Activated CD4-positive, alpha-beta T cell treated with anti-CD3 and anti-CD28 coated beads, Interleukin-2, amount 10 ng/mL, durations not matched to agents 24 days and 14 days (primary cell): ENCODE results near the gene PRR19. TPM values are rescaled to one million over a fixed set of nuclear protein-coding genes. Genes with fewer than 3 reads are reported as not detected.
"Not testable (repeated sequence)": the region's sequence is repeated elsewhere in the genome, so short reads cannot be mapped to it uniquely, and the experiment has no call there.

Experiments
- DNase-seq: peaks from one replicate; pipeline ENCODE4 v3.0.0; 2022
- H3K27ac Mint-ChIP-seq: one replicate; pipeline ENCODE4 v1.8.0; 2022; ENCODE audit warnings: mild to moderate bottlenecking, mixed read lengths
- H3K27me3 Mint-ChIP-seq: one replicate; pipeline ENCODE4 v1.8.0; 2022; ENCODE audit warnings: mixed read lengths
- H3K36me3 Mint-ChIP-seq: one replicate; pipeline ENCODE4 v1.8.0; 2022; ENCODE audit warnings: low read depth, mild to moderate bottlenecking, mixed read lengths
- H3K4me1 Mint-ChIP-seq: one replicate; pipeline ENCODE4 v1.8.0; 2021; ENCODE audit warnings: mixed read lengths
- H3K4me3 Mint-ChIP-seq: one replicate; pipeline ENCODE4 v1.8.0; 2022; ENCODE audit warnings: mild to moderate bottlenecking, moderate library complexity, mixed read lengths
- H3K9me3 Mint-ChIP-seq: one replicate; pipeline ENCODE4 v1.8.0; 2021; ENCODE audit warnings: mixed read lengths
- intact Hi-C: fragments of 100-400 bp; cut with micrococcal nuclease; formaldehyde crosslinking; loops from one replicate; pipeline ENCODE4 v1.15.1; 2023
- total RNA-seq: library from RNA; stranded (reverse); gene quantifications from 2 replicates; pipeline ENCODE4 v1.2.3, GENCODE V29; 2022

Gene PRR19
- total RNA-seq, 1 donor from 2014 or later, result 1.6 TPM

- Mint-ChIP-seq H3K9me3 (no peaks in the 10 kb centered on the region), H3K27me3 (no peaks in the 10 kb centered on the region), H3K4me3 (no peak overlapping the region), H3K27ac (no peak overlapping the region), H3K36me3 (no peaks in the 10 kb centered on the region), H3K4me1 (no peaks in the 10 kb centered on the region)
- intact Hi-C loops, result no loop called here
- no peak for DNase-seq
Measured at GRCh38 chr19:42335971-42336370, 34.0 kb downstream of the PRR19 start.

- H3K4me1 Mint-ChIP-seq, H3K9me3 Mint-ChIP-seq, intact Hi-C loops, H3K27ac Mint-ChIP-seq, H3K36me3 Mint-ChIP-seq, H3K27me3 Mint-ChIP-seq, H3K4me3 Mint-ChIP-seq, DNase-seq: not testable (repeated sequence)
Measured at GRCh38 chr19:42339126-42339860, 37.4 kb downstream of the PRR19 start.

- H3K4me3 Mint-ChIP-seq, intact Hi-C loops, H3K27me3 Mint-ChIP-seq, H3K4me1 Mint-ChIP-seq, H3K36me3 Mint-ChIP-seq, DNase-seq, H3K9me3 Mint-ChIP-seq, H3K27ac Mint-ChIP-seq: not testable (repeated sequence)
Measured at GRCh38 chr19:42339922-42340321, 38.0 kb downstream of the PRR19 start.

- Mint-ChIP-seq H3K9me3 (no peaks in the 10 kb centered on the region), H3K27me3 (no peaks in the 10 kb centered on the region), H3K27ac (no peak overlapping the region), H3K4me3 (no peak overlapping the region), H3K36me3 (no peaks in the 10 kb centered on the region), H3K4me1 (no peaks in the 10 kb centered on the region)
- DNase-seq, result no peak
- intact Hi-C loops, result no loop called here
Measured at GRCh38 chr19:42343344-42344110, 41.6 kb downstream of the PRR19 start.

GRCh38 chr19:42344336-42344893 is 42.5 kb downstream of the PRR19 start:
- Mint-ChIP-seq H3K27me3 (no peaks in the 10 kb centered on the region), H3K9me3 (no peaks in the 10 kb centered on the region), H3K36me3 (no peaks in the 10 kb centered on the region), H3K4me3 (no peak overlapping the region), H3K27ac (no peak overlapping the region), H3K4me1 (no peaks in the 10 kb centered on the region)
- DNase-seq, result no peak
- intact Hi-C loops, result no loop called here

- no peak for DNase-seq
- Mint-ChIP-seq H3K27me3 (no peaks in the 10 kb centered on the region), H3K27ac (no peak overlapping the region), H3K9me3 (no peaks in the 10 kb centered on the region), H3K36me3 (no peaks in the 10 kb centered on the region), H3K4me3 (no peak overlapping the region), H3K4me1 (no peaks in the 10 kb centered on the region)
- intact Hi-C loops, result no loop called here
Measured at GRCh38 chr19:42345191-42345812, 43.4 kb downstream of the PRR19 start.

- Mint-ChIP-seq H3K4me3 (no peak overlapping the region), H3K9me3 (no peaks in the 10 kb centered on the region), H3K36me3 (no peaks in the 10 kb centered on the region), H3K27me3 (no peaks in the 10 kb centered on the region), H3K27ac (no peak overlapping the region), H3K4me1 (no peaks in the 10 kb centered on the region)
- intact Hi-C loops, result no loop called here
- DNase-seq, result no peak
Measured at GRCh38 chr19:42348211-42348610, 46.3 kb downstream of the PRR19 start.

- Mint-ChIP-seq H3K4me3 (no peak overlapping the region), H3K27me3 (no peaks in the 10 kb centered on the region), H3K36me3 (no peaks in the 10 kb centered on the region), H3K4me1 (no peaks in the 10 kb centered on the region), H3K27ac (no peak overlapping the region), H3K9me3 (no peaks in the 10 kb centered on the region)
- no peak for DNase-seq
- intact Hi-C loops, result no loop called here
Measured at GRCh38 chr19:42349378-42350107, 47.6 kb downstream of the PRR19 start.

- no peaks in the 10 kb centered on the region for H3K36me3 Mint-ChIP-seq
- no peak for DNase-seq
- H3K4me1 Mint-ChIP-seq, result no peaks in the 10 kb centered on the region
- no peaks in the 10 kb centered on the region for H3K27me3 Mint-ChIP-seq
- intact Hi-C loops, result no loop called here
- no peak overlapping the region for H3K4me3 Mint-ChIP-seq
- no peaks in the 10 kb centered on the region for H3K9me3 Mint-ChIP-seq
- H3K27ac Mint-ChIP-seq, result no peak overlapping the region
Measured at GRCh38 chr19:42350417-42350816, 48.5 kb downstream of the PRR19 start.

- no peaks in the 10 kb centered on the region for H3K9me3 Mint-ChIP-seq
- no peaks in the 10 kb centered on the region for H3K4me1 Mint-ChIP-seq
- no peak for DNase-seq
- no peaks in the 10 kb centered on the region for H3K27me3 Mint-ChIP-seq
- no peak overlapping the region for H3K4me3 Mint-ChIP-seq
- H3K27ac Mint-ChIP-seq, result no peak overlapping the region
- intact Hi-C loops, result no loop called here
- H3K36me3 Mint-ChIP-seq, result no peaks in the 10 kb centered on the region
Measured at GRCh38 chr19:42351079-42351735, 49.3 kb downstream of the PRR19 start.

GRCh38 chr19:42352301-42353259 is 50.6 kb downstream of the PRR19 start:
- peak; percentile 66 for DNase-seq
- H3K4me3 Mint-ChIP-seq, result no peak overlapping the region
- H3K27me3 Mint-ChIP-seq, result no peaks in the 10 kb centered on the region
- intact Hi-C loops, result no loop called here
- no peaks in the 10 kb centered on the region for H3K4me1 Mint-ChIP-seq
- no peak overlapping the region for H3K27ac Mint-ChIP-seq
- no peaks in the 10 kb centered on the region for H3K9me3 Mint-ChIP-seq
- H3K36me3 Mint-ChIP-seq, result no peaks in the 10 kb centered on the region

GRCh38 chr19:42353341-42354015 is 51.5 kb downstream of the PRR19 start:
- no peaks in the 10 kb centered on the region for H3K27me3 Mint-ChIP-seq
- DNase-seq, result no peak
- no peaks in the 10 kb centered on the region for H3K4me1 Mint-ChIP-seq
- no peaks in the 10 kb centered on the region for H3K36me3 Mint-ChIP-seq
- H3K9me3 Mint-ChIP-seq, result no peaks in the 10 kb centered on the region
- intact Hi-C loops, result no loop called here
- no peak overlapping the region for H3K27ac Mint-ChIP-seq
- no peak overlapping the region for H3K4me3 Mint-ChIP-seq
